ENCODE results near the gene SPNS2. TPM values are rescaled to one million over a fixed set of nuclear protein-coding genes. Genes with fewer than 3 reads are reported as not detected.
A peak's percentile ranks its signal among the peaks of the same experiment; 100 is the strongest.

Gene SPNS2
- total RNA-seq, 1 experiment from 2014 or later: 1.9 TPM

DNA sequence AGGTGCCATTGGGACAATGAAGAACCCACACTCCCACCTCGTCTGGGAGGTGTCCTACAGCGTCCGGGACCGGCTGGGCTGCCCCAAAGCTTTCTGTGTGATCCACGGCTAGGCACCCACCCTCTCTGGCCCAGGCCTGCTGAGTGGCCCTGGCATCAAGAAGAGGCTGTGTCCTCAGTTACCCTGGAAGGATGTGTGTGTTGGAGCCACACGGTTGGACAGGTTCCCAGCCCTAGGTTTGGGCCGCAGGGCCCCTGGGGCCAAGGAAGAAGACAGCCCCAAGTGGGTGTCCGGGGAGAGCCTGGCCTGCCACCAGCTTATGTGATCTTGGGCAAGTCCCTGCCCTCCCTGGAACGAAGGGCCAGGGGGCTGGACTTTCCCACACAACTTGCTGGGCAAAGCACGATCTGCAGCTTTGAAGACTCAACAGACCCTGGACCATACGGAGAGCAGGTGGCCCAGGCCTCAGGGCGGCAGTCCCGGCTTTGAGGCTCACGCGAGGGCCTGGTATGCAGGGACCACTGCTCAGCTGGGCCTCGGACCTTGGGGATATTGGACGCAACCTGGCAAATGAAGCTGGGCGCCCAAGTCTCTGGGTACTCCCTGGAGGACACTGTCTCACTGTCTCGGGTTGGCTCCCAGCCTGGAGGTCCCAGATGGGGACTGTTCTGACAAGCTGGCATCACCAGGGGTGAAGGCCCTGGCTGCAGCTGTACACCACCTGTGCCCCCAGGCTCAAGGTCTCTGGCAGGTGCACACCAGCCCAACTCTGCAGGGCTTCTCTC lies 39.0 kb downstream of the SPNS2 start:
- TF ChIP-seq, protein P1, sequence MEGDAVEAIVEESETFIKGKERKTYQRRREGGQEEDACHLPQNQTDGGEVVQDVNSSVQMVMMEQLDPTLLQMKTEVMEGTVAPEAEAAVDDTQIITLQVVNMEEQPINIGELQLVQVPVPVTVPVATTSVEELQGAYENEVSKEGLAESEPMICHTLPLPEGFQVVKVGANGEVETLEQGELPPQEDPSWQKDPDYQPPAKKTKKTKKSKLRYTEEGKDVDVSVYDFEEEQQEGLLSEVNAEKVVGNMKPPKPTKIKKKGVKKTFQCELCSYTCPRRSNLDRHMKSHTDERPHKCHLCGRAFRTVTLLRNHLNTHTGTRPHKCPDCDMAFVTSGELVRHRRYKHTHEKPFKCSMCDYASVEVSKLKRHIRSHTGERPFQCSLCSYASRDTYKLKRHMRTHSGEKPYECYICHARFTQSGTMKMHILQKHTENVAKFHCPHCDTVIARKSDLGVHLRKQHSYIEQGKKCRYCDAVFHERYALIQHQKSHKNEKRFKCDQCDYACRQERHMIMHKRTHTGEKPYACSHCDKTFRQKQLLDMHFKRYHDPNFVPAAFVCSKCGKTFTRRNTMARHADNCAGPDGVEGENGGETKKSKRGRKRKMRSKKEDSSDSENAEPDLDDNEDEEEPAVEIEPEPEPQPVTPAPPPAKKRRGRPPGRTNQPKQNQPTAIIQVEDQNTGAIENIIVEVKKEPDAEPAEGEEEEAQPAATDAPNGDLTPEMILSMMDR (IDR thresholded peaks at IDR 0.05): no peak
- TF ChIP-seq SIN3A (IDR thresholded peaks at IDR 0.05; ENCODE audit: borderline replicate concordance, insufficient read depth, low read depth, low read length): no peak
- TF ChIP-seq, protein P2, sequence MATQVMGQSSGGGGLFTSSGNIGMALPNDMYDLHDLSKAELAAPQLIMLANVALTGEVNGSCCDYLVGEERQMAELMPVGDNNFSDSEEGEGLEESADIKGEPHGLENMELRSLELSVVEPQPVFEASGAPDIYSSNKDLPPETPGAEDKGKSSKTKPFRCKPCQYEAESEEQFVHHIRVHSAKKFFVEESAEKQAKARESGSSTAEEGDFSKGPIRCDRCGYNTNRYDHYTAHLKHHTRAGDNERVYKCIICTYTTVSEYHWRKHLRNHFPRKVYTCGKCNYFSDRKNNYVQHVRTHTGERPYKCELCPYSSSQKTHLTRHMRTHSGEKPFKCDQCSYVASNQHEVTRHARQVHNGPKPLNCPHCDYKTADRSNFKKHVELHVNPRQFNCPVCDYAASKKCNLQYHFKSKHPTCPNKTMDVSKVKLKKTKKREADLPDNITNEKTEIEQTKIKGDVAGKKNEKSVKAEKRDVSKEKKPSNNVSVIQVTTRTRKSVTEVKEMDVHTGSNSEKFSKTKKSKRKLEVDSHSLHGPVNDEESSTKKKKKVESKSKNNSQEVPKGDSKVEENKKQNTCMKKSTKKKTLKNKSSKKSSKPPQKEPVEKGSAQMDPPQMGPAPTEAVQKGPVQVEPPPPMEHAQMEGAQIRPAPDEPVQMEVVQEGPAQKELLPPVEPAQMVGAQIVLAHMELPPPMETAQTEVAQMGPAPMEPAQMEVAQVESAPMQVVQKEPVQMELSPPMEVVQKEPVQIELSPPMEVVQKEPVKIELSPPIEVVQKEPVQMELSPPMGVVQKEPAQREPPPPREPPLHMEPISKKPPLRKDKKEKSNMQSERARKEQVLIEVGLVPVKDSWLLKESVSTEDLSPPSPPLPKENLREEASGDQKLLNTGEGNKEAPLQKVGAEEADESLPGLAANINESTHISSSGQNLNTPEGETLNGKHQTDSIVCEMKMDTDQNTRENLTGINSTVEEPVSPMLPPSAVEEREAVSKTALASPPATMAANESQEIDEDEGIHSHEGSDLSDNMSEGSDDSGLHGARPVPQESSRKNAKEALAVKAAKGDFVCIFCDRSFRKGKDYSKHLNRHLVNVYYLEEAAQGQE (IDR thresholded peaks at IDR 0.05; ENCODE audit: insufficient read depth in 1 of 2, low read depth in 2 of 2, low read length in 1 of 2): no peak
- no peak for TF ChIP-seq POLR2AphosphoS5 (IDR thresholded peaks at IDR 0.05; ENCODE audit: low read depth, low read length)
- TF ChIP-seq TCF7L2 (IDR thresholded peaks at IDR 0.05; ENCODE audit: low read depth, low read length): no peak
- DNase-seq (ENCODE audit: low read depth, low spot score) (no peak), ATAC-seq (no peak; the same call in 1 of the 2 replicates)
- no TSS peak for BruUV-seq (replicated peaks)
- peaks cover 3% of the 10 kb centered on the region; the same call in 1 of the 2 replicates for H3K36me3 ChIP-seq (ENCODE audit: control insufficient read depth, insufficient read depth, low read length)
- H3K9me3 ChIP-seq (ENCODE audit: control insufficient read depth, insufficient read depth, low read depth, low read length): no peaks in the 10 kb centered on the region
- intact Hi-C loops (cut with micrococcal nuclease; ENCODE audit: unreplicated experiment): no loop called here
- peak overlapping the region; percentile 51; the same call in 1 of the 2 replicates for H3K27ac ChIP-seq (ENCODE audit: low read length)
- ChIA-PET POLR2A (no interaction called here), CTCF (no interaction called here)
- no peaks in the 10 kb centered on the region for H3K27me3 ChIP-seq (ENCODE audit: control insufficient read depth, insufficient read depth, low read length)
- in situ Hi-C loops (cut with HindIII; ENCODE audit: low pct_unique_long_range_greater_than_20kb, low sequenced_read_pairs): no loop called here
- peaks cover 31% of the 10 kb centered on the region for H3K4me1 ChIP-seq (ENCODE audit: control insufficient read depth, insufficient read depth, low read length)
- no peak overlapping the region for H3K4me3 ChIP-seq (ENCODE audit: low read depth in 2 of 2, low read length in 2 of 2)

DNA sequence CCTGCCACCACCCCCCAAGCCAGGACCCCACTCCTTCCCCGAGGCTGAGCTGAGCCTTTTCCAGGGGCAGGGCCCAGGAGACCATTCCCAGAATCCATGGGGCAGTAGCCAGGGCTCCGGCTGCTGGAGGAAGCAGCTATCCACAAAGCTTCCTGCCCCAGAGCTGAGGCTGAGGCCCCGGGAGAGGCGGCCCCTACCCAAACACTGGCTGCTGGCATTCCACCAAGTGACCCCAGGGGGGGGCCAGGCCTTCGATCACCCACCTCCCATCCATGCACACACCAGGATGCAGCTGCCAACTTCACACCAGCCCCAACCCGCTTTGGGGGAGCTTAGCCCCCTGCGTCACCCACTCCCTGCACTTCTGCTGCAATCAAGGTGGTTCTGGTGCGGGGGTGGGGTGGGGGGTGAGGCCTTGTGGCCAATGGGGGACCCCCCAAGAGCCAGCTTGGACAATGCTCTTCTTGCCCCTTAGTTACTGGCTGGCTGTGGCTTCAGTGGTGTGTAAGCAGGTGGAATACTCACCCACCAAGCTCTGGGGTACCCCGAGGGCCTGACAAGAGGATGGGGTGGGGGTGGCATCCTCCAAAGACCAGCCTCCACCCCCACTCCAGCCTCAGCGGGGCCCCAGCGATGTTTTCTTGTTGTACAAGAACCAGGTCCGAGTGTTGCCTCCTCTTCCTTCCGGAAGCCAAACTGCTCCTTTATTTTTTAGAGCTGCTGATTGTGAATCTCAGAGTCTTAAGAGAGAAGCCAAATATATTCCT lies 39.7 kb downstream of the SPNS2 start:
- Histone ChIP-seq H3K36me3 (ENCODE audit: control insufficient read depth, insufficient read depth, low read length) (peaks cover 3% of the 10 kb centered on the region; the same call in 1 of the 2 replicates), H3K27me3 (ENCODE audit: control insufficient read depth, insufficient read depth, low read length) (no peaks in the 10 kb centered on the region), H3K9me3 (ENCODE audit: control insufficient read depth, insufficient read depth, low read depth, low read length) (no peaks in the 10 kb centered on the region), H3K27ac (ENCODE audit: low read length) (no peak overlapping the region), H3K4me3 (ENCODE audit: low read depth in 2 of 2, low read length in 2 of 2) (no peak overlapping the region), H3K4me1 (ENCODE audit: control insufficient read depth, insufficient read depth, low read length) (peaks cover 31% of the 10 kb centered on the region)
- ATAC-seq (no peak), DNase-seq (ENCODE audit: low read depth, low spot score) (no peak)
- in situ Hi-C loops (cut with HindIII; ENCODE audit: low pct_unique_long_range_greater_than_20kb, low sequenced_read_pairs): no loop called here
- POLR2A ChIA-PET: no interaction called here
- no TSS peak for BruUV-seq (replicated peaks)
- intact Hi-C loops (cut with micrococcal nuclease; ENCODE audit: unreplicated experiment): no loop called here
- TF ChIP-seq TCF7L2 (IDR thresholded peaks at IDR 0.05; ENCODE audit: low read depth, low read length): no peak
- no peak for TF ChIP-seq POLR2AphosphoS5 (IDR thresholded peaks at IDR 0.05; ENCODE audit: low read depth, low read length)
- TF ChIP-seq SIN3A (IDR thresholded peaks at IDR 0.05; ENCODE audit: borderline replicate concordance, insufficient read depth, low read depth, low read length): no peak
- TF ChIP-seq, protein P1 (IDR thresholded peaks at IDR 0.05): no peak
- TF ChIP-seq, protein P2 (IDR thresholded peaks at IDR 0.05; ENCODE audit: insufficient read depth in 1 of 2, low read depth in 2 of 2, low read length in 1 of 2): no peak
- CTCF ChIA-PET: no interaction called here

Measured in Panc1 (cell line).